ENCODE data around the gene EFNA4.

DNA sequence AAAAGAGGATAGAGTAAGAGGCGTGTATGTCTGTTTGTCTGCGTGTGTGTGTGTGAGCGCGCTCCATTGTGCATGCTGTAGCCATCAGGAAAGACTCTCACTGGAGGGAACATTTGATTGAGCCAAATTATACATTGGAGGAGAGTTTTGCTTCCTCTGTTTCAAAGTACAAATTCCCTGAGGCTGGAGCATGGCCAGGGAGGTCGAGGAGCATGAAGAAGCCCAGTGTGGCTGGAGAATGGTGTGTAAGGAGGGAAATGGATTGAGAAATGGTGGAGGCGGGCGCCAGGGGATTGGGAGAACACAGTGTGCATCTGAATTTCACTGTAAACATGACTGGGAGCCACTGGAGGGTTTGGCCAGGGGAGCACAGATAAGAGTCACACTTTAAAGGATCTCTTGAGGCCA, 42.1 kb downstream of the EFNA4 start:
- TF ChIP-seq, protein P1, sequence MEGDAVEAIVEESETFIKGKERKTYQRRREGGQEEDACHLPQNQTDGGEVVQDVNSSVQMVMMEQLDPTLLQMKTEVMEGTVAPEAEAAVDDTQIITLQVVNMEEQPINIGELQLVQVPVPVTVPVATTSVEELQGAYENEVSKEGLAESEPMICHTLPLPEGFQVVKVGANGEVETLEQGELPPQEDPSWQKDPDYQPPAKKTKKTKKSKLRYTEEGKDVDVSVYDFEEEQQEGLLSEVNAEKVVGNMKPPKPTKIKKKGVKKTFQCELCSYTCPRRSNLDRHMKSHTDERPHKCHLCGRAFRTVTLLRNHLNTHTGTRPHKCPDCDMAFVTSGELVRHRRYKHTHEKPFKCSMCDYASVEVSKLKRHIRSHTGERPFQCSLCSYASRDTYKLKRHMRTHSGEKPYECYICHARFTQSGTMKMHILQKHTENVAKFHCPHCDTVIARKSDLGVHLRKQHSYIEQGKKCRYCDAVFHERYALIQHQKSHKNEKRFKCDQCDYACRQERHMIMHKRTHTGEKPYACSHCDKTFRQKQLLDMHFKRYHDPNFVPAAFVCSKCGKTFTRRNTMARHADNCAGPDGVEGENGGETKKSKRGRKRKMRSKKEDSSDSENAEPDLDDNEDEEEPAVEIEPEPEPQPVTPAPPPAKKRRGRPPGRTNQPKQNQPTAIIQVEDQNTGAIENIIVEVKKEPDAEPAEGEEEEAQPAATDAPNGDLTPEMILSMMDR (conservative IDR thresholded peaks at IDR 0.05 in 1 of 2, IDR thresholded peaks at IDR 0.05 in 1 of 2; ENCODE audit: low read depth in 1 of 2, low read length in 2 of 2), result no peak
- no peak for TF ChIP-seq EZH2 (IDR thresholded peaks at IDR 0.05; ENCODE audit: low read length, missing control alignments)

All from fibroblast of lung (primary cell).